ENCODE data around the gene NEURL1.

GRCh38 chr10:103598654-103599115 is 105.2 kb downstream of the NEURL1 start:
- TF ChIP-seq CTCF (IDR thresholded peaks at IDR 0.05) (peak; percentile 29 to 65 (median 56)), POLR2A (IDR thresholded peaks at IDR 0.05) (no peak)

All from esophagus squamous epithelium (tissue), 4 donors.